Endothelial cell of umbilical vein (primary cell): ENCODE results near the gene COL5A1.

Source experiments
- CTCF ChIP-seq, 2 donors: IDR thresholded peaks; 1 replicate in 1 of 2; 2 replicates in 1 of 2; pipeline ENCODE4 v1.5.1; 2011; ENCODE audit warnings: low read length in 2 of 2, mild to moderate bottlenecking in 2 of 2, moderate library complexity in 2 of 2, control low read depth in 1 of 2, inconsistent platforms in 1 of 2, low read depth in 1 of 2; ENCODE audit not compliant: insufficient read depth in 1 of 2; ENCODE audit errors: extremely low read depth in 1 of 2
- EZH2 ChIP-seq: IDR thresholded peaks from 2 replicates; pipeline ENCODE4 v1.6.1; 2012; ENCODE audit warnings: borderline replicate concordance, low read depth, mild to moderate bottlenecking, moderate library complexity, low read length, inconsistent platforms; ENCODE audit not compliant: severe bottlenecking
- FOS ChIP-seq: IDR thresholded peaks from 2 replicates; pipeline ENCODE4 v1.6.1; 2011; ENCODE audit warnings: mild to moderate bottlenecking, low read length, moderate library complexity, borderline replicate concordance; ENCODE audit not compliant: insufficient read depth
- GATA2 ChIP-seq: IDR thresholded peaks from 2 replicates; pipeline ENCODE4 v1.7.0; 2011; ENCODE audit warnings: low read depth, mild to moderate bottlenecking, moderate library complexity, mixed read lengths, low read length; ENCODE audit not compliant: insufficient read length, insufficient read depth
- JUN ChIP-seq: IDR thresholded peaks from 2 replicates; pipeline ENCODE4 v1.6.1; 2011; ENCODE audit warnings: borderline replicate concordance, low read depth; ENCODE audit not compliant: insufficient read length, insufficient read depth
- MYC ChIP-seq: IDR thresholded peaks from one replicate; pipeline ENCODE4 v1.6.1; 2011; ENCODE audit warnings: mild to moderate bottlenecking, low read depth, low read length
- POLR2A ChIP-seq: IDR thresholded peaks from 2 replicates; pipeline ENCODE4 v1.6.1; 2012; ENCODE audit warnings: low read depth, mild to moderate bottlenecking, control low read depth, low read length
- POLR2AphosphoS5 ChIP-seq: IDR thresholded peaks from 2 replicates; pipeline ENCODE4 v1.6.1; 2012; ENCODE audit warnings: low read depth, mild to moderate bottlenecking, control low read depth, low read length, moderate library complexity; ENCODE audit not compliant: insufficient read depth
- TF ChIP-seq, protein P1 (sequence below): IDR thresholded peaks from 2 replicates; pipeline ENCODE4 v1.6.1; 2011; ENCODE audit not compliant: insufficient read depth, insufficient read length

GRCh38 chr9:134693641-134694367, 52.2 kb downstream of the COL5A1 start:
- TF ChIP-seq POLR2A (no peak), CTCF (IDR thresholded peaks at IDR 0.05; ENCODE audit: extremely low read depth in 1 of 2, insufficient read depth in 1 of 2, low read depth in 1 of 2, low read length in 2 of 2) (no peak), POLR2AphosphoS5 (no peak), FOS (no peak), EZH2 (no peak), JUN (no peak), MYC (no peak), GATA2 (no peak)
- TF ChIP-seq, protein P1, sequence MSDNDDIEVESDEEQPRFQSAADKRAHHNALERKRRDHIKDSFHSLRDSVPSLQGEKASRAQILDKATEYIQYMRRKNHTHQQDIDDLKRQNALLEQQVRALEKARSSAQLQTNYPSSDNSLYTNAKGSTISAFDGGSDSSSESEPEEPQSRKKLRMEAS = no peak
